Pons (tissue), 1 donor: ENCODE results near the gene ATP10A.
"Not testable (repeated sequence)": the region's sequence is repeated elsewhere in the genome, so short reads cannot be mapped to it uniquely, and the experiment has no call there.

ENCODE experiments used
- DNase-seq: peaks from one replicate; pipeline ENCODE4 v3.0.0-alpha.2; 2016; ENCODE audit warnings: low spot score

Gene ATP10A

DNA sequence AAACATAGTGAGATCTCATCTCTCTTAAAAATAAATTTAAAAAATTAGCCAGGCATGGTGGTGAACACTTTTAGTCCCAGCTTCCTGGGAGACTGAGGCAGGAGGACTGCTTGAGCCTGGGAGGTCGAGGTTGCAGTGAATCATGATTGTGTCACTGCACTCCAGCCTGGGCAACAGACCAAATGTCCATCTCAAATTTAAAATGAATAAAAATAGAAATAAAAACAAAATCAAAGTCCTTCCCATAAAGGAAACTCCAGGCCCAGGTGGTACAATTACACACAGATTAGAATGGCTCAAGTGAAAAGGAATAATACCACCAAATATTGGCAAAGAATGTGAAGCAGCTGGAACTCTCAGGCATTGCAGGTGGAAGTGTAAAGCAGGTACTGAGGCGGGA, 19.3 kb upstream of the ATP10A start:
- DNase-seq, result no peak

DNA sequence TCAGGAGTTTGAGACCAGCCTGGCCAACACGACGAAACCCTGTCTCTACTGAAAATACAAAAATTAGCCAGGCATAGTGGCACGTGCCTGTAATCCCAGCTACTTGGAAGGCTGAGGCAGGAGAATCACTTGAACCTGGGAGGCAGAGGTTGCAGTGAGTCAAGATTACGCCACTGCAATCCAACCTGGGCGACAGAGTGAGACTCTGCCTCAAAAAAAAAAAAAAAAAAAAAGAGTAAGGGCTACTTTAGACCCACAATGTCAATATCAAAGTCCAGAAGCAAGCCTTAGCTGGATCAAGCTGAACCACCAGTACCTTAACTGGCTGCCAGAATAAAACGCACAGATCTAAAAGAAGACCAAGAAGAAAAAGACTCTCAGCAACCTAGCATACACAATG, 17.8 kb upstream of the ATP10A start:
- not testable (repeated sequence) for DNase-seq

DNA sequence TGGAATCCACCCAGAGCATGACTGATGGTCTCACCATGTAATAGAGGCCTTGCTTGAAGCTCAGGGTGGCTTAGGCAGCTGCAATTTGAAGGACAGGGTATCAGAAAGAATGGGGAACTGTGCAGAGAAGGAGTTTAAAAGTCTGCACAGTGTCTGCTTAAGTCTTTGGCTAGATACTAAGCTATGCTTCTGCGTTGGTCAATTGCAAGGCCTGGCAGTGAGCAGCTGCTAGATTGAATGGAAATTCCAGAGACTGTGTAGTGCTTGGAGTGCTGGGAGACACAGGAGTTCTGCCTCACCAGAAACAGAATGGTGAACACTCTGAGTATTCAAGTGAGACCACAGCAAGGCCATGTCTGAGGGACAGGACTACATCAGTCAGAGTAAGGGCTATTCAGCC, 17.3 kb upstream of the ATP10A start:
- DNase-seq, result no peak

DNA sequence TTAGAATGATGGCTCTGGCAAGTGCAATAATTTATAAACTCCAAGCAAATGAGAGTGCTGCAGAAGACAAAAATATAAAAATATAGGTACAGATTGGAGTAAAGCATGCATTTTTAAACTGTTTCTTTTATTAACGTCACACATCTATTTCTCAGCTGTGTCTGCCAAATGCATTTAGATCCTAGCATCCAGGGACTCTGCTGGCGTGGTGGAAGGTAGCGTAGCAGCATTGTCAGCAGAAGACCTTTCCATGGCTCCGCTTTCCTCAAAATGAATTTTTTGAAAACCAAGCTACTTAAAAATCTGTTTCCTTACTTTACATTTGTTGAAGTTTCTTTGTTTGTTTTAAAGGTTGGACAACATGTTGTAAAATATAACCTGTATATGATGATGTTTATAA, 16.3 kb upstream of the ATP10A start:
- no peak for DNase-seq

DNA sequence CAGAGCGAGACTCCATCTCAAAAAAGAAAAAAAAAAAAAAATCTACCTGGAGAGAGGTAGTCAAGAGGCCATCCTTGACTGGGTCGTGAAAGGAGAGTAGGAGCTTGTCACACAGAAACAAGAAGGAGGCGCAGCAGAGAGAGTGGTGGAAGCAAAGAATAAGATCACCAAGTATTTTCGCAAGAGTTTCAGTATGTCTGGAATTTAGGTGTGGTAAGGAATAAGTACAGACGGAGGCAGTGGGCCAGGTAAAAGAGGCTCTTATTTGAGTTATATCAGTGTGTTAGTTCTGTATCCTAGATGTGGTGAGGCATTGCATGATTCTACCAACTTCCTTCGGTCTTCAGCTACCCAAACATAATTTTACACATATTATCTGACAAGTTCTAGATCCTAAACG, 14.6 kb upstream of the ATP10A start:
- DNase-seq, result no peak

DNA sequence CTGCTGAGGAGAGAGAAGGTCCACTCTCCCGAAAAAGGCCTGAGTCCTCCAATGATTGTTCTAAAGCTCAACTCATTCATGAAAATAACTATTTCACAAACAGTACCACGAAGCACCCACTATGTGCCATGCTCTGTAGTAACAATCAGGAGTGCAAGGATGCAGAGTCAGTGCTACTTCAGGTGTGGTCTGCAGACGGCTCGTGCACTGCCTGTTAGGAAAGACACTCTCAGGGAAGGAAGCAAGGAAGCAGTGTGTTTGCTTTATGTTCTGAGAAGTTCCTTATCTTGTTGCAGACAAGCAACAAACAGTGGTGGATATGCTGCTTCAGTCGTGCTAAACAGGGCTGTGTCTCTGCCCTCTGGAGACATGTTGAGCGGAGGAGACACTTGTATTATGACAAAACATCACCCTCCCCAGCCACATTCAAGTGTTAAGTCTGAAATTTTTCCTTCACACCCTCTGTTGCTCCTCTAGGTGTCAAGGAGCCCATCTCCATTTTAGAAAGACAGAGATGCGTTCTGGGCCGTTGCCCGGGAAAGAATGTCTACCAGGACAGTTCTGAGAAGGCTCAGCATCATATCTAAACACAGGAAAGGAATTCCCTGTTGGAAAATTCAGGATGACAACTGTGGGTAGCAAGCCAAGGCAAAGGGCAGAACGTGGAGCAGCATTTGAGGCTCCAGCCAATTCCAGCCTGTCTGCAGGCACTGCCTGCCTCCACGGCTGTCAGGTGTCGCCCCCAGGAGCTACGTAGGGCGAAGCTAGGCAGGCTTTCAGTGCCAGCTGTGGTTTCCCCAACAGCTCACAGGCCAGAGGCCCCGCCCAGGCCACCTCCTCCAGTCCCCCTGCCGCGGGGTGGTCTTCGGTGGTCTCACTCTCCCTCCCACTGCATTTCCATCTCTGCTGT, 13.4 kb upstream of the ATP10A start:
- no peak for DNase-seq

DNA sequence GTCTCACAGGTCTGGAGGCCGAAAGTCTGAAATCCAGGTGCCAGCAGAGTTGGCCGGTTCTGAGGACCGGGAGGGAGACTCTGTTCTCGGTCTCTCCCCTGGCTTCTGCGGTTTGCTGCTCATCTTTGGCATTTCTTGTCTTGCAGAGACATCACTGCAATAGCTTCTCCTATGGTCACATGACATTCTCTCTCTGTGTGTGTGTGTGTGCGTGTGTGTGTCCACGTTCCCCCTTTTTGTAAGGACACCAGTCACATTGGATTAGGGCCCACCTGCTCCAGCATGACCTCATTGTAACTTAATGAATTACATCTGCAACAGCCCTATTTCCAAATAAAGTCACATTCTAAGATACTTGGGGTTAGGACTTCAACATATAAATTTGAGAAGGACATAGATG, 12.4 kb upstream of the ATP10A start:
- DNase-seq, result no peak

DNA sequence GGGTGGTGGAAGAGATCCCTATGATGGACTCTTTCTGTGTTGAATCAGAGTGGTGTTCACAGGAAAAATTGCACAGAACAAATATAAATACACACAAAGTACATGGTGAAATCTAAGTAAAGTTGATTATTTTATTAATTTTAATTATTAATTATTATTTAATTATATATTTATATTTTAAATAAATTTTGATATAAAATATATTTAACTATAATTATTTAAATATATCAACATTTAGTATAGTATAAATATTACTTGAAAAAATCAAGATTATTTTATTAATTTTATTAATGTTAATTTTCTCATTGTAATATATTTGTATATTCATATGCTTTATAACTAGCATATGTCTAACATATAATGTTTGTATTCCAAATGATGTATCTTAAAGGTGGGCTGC, 11.3 kb upstream of the ATP10A start:
- no peak for DNase-seq

DNA sequence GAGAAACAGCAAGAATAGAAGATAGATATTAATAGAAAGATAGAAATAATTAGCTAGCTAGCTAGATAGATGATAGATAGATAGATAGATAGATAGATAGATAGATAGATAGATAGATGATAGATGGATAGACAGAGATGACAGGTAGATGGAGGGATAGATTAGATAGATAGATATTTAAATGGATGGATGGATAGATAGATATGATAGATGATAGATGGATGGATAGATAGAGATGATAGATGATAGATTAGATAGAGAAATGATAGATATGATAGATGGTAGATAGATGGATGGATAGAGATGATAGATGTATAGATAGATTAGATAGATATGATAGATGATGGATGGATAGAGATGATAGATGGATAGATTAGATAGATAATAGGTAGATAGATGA, 8.3 kb upstream of the ATP10A start:
- no peak for DNase-seq

DNA sequence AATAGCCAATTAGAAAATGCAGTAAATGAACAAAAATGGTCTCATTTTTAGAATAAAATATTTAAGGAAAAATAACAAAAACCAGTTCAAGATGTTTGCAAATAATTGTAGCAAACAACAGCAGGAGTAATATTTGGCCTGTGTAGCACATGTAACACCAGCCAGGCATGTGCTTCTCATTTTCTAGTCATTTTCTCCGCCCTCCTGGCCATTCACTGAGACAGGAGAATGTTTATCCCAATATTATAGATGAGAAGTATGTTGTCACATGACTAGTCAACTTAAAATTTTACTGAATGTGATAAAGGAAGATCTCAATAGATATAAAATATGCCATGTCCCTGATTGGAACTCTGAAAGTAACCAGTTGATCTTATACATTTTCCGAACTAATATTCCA, 7.8 kb upstream of the ATP10A start:
- no peak for DNase-seq

DNA sequence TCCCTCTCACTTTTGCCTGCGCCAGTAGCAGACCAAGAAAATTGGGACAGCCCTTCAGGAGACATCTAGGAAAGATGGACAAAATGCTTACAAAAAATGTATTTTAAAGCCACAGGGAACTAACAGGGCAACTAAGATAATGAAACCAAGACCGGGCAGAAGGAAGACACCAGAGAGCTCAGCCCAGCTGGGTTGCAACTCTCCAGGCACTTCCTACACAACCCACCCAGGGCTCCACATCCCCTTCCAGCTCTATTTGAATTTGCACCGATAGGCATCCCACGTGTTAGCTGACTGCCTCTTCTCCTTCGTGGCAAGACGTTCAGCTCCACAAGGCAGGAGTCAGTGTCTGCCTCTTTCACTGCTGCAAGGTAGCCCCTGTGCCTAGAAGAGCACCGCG, 6.6 kb upstream of the ATP10A start:
- no peak for DNase-seq

DNA sequence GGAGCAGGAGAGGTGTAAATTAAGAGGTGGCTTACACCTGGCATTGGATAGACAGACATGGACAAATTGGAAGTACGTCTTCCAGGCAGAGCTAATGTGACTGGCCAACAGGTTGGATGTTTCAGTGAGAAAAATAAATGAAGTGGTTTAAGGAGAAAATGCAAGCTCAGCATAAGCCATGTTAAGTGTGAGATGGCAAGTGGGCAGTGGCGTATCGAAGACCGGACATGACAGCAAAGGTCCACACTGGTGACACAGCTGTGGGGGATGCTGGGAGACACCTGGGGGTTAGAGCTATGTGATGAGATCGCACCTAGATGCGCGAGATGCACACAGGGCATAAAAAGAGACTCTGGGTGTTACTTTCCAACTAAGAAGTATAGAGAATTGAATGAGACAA, 3.7 kb upstream of the ATP10A start:
- DNase-seq, result no peak

DNA sequence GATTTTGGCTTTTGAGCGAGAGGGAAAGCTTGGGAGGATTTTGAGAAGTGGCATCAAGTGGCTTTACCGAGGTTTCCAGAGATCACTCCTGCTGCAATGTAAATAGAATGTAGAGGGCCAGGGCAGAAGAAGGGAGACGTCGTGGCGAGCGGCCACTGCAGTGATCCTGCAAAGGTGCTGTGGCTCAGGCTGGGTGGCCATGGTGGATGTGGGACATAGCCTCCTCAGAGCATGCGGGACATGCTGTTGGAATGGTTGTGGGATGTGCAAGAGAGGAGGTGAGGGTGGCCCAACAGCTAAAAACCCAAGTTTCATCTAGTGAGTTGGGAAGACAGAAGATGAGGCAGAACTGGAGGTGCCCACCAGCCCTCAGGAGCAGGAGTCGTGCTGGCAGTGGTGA, 3.1 kb upstream of the ATP10A start:
- no peak for DNase-seq

DNA sequence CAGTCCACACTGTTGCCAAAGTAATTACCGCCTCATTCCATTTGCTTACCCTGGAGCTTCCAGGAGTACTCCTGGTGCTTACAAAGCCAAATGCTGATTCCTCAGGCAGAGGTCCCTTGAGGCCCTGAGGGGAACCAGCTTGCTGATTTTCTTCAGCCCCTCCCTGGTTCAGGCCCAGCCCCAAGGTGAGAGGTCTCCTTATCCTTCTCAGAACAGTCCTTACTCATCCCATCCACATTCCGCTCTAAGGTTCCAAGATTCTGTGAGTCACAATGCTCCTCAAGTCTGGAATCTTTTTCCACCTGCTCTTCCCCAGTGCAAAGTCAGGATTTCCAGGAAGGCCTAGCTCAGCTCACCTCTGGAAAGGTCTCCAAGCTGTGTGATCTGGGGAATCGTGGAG, 1.8 kb upstream of the ATP10A start:
- no peak for DNase-seq

DNA sequence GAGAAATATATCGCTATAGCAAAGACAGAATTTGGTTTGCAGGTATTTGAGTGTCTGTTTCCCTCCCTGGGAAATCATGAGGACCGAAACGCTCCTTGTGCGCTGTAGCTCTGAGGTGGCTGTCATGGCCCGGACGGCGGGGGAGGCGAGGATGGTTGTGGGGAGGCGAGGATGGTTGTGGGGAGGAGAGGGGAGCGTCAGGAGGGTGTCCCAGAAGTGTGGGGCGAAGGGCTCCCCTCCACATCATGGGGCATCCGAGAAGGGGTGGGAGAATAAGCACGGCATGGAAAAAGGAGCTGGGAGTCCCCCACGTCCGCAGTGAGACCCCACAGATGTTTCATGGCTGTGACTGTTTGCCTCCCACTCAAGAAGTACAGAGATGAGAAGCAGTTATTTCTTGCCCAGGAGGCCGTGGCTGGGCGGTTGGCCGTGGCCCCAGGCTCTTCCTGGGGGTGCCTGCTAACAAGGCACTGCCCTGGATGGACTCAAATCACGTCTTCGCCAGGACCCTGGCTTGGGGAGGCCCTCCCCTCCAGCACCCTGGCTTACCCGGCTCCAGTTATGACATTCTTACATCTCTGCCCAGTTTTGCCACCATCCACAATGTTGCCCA, 947 bp upstream of the ATP10A start:
- no peak for DNase-seq

DNA sequence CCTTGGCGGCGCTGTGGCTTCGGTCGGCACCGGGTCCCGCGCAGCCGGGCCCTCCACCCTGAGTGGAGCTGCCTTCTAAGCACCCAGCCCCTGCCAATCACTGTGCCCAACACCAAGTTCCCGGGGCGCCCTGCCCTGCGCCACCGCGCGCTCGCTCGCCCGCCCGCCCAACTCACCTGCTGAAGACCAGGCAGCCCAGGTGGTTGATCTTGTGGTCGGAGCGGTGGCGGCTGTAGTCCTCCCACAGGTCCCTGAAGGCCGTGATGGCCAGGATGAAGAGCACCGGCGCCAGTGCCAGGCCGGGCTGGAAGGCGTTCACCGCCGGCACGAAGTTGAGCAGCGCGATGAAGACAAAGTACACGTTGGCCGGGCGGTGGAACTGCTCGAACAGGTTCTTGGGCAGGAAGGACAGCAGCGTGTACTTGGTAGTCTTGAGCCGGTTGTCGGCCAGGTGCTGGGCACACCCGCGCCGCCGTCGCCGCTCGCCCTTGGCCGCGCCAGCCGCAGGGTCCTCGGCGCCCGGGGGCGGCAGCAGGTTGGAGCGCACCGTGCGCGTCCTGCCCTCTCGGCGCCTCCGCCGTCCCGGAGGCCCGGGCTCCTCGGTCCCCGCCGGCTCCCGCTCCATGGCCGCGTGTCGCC, 536 bp downstream of the ATP10A start:
- no peak for DNase-seq

DNA sequence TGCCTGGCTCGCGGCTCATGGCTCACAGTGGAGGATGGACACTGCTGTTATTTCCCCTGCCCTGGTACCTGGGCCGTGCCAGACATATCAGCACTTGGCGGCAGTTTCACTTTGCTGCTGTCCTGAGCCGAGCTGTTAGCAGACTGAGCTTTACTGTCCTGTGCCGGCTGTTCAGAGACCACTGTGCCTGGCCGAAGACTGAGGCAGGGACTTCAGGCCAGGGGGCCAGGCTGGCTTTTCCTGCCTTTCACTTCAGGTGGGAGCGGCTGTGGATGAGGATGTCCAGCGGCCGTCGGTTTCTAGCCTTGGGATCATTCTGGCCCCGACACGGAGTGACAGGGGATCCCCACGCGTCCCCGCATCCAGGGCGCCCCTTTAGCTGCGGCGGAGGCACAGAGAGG, 1.1 kb downstream of the ATP10A start:
- no peak for DNase-seq

DNA sequence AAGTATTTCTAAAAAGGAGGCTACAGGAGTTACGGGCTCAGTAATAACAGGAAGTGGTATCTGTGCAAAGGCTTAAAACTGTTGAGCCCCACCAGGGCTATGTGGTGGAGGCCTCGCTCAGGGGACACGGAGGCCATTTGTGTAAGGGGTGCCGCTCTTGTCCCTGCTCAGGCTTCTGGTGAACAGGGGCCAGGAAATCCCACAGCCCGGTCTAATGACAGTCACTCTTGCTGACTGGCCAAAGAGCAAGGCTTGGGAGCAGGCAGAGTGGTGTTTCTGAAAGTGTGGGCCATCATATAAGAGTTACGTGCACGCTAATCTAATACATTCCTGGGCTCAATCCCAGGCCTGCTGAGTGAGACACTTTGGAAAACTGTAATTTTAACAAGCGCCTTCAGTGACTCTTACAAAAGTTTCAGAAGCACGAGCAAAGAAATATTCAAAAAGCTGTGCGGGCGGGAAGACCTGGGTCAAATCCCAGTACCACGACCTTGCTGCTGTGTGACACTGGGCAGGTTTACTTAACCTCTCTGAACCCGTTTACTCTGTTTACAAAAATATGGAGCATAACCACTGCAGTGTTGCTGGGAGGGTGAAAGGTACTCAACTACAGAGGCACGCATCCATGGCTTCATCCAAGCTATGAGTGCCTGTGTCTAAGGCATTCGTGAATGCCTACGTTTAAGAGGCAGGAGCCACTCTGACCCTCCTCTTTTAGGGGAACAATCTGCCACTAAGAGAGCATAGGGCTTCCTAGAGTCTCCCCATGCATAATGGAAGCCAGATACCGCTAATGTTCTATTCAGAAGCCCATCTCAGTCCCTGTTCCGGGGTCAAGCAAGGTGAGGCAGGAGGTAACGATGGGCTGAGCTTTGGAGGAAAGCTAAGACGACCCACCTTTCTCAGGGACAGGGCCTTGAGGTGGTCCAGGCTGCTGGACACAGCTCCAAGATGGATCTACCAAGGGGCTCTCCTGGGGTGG, 2.0 kb downstream of the ATP10A start:
- no peak for DNase-seq

DNA sequence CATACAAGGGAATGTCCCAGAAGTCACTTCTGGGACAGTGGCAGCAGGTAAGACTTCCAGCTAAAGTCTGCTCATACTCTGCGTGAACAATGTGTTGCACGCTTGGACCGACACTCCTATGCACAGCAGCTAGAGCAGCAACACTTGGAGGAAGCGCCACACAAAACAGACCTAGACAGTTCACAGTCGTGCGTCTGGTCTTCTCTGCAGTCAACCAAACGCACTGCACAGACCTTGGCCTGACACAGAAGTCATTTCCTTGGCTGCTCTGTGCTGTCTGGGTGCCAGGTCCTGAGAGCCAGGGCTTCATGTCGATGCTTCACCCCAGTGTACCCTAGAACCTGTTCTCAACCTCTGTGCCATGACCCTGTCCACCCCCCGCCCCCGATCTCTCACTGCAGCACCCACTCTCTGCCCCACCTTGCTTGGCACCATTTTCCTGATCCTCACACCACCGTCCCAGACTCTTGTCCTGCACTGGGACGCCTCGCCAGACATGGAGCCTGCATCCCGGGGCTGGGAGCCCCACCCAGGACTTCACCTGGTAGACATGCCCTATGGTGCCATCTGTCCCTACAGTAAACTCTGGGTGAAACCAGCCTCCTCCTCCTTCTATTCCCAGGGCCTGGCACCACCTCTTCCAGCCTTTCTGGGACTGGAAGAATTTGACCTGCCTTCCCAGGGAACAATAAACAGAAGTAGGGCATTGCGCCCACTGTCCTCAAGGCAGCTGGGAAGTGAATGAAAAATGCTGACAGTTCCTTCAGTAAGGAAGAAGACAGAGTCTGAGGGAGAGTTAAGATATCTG, 3.1 kb downstream of the ATP10A start:
- DNase-seq, result no peak

DNA sequence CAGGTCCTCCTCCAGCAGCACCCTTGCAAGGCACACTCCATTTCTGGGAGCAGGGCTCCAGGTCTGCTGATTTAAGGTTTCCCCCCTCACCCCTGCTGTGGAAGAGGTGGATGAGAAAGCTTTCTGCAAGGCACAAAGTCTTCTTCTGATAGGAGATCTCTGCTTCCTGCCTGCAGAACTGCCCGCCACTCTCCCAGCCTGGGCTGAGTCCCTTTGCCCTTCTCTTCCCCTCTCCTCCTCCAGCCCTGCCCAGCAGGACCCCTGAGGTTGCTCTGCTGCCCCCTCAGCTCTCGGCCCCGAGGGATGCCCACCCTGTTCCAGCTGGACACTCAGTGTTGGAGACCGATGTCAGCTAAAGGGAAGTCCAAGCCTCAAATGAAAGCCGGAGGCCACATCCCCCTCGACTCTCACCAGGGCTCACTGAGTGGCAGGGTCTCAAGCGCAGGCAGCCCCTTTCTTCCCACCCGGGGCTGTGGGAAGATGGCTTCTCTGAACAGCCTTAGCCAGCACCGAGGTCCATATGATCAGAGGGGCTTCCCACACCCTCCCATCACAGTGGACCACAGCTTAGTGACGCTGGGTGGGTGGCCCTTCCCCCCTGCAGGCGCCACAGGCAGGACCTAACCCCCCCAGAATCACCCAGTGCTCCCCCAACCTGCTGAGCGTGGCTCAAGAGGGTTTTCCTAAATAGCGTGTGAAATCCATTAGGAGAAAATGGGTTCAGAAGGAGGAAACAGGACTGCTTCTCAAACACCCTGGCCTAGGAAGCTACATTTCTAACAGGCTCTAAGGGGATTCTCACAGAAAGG, 4.0 kb downstream of the ATP10A start:
- DNase-seq, result no peak
